K562 (cell line): Measurements from ENCODE around the gene NRG3.

Experiments used
- CHD2 ChIP-seq: IDR thresholded peaks from 2 replicates; pipeline ENCODE4 v1.6.1; 2011; ENCODE audit warnings: low read depth, low read length
- EP300 ChIP-seq: IDR thresholded peaks from 2 replicates; pipeline ENCODE4 v1.6.1; 2012; ENCODE audit warnings: low read length, improper control_type of control experiment
- FOXA1 ChIP-seq: fragments of 450-650 bp; IDR thresholded peaks from 2 replicates; pipeline ENCODE4 v1.6.1; 2016; ENCODE audit warnings: mild to moderate bottlenecking, borderline replicate concordance
- FOXP1 ChIP-seq: sonication (generic); formaldehyde crosslinking; IDR thresholded peaks from 2 replicates; pipeline ENCODE4 v1.8.0; 2022; ENCODE audit warnings: mild to moderate bottlenecking, missing genetic modification reagents
- NRF1 ChIP-seq, 2 experiments: fragments of 450-650 bp; IDR thresholded peaks in 1 of 2; conservative IDR thresholded peaks in 1 of 2; 2 replicates each; pipeline ENCODE4 v1.6.1; 2014; ENCODE audit warnings: mild to moderate bottlenecking in 2 of 2
- RBM17 ChIP-seq: fragments of 200-400 bp; formaldehyde crosslinking; IDR thresholded peaks from 2 replicates; pipeline ENCODE4 v1.6.1; 2017; ENCODE audit warnings: low read depth, mild to moderate bottlenecking, low read length, borderline replicate concordance
- SMAD1 ChIP-seq: fragments of 150-350 bp; IDR thresholded peaks from 2 replicates; pipeline ENCODE4 v1.6.1; 2014; ENCODE audit warnings: low read length, low read depth; ENCODE audit not compliant: partially characterized antibody
- SP1 ChIP-seq: sonication (generic); formaldehyde crosslinking; IDR thresholded peaks from 2 replicates; pipeline ENCODE4 v1.8.1; 2022; ENCODE audit warnings: mild to moderate bottlenecking, missing genetic modification reagents
- ZFX ChIP-seq: sonication (generic); formaldehyde crosslinking; IDR thresholded peaks from 2 replicates; pipeline ENCODE4 v1.8.0; 2022; ENCODE audit warnings: mild to moderate bottlenecking, missing genetic modification reagents, moderate library complexity
- ZNF316 ChIP-seq: fragments of 450-650 bp; IDR thresholded peaks from 2 replicates; pipeline ENCODE4 v1.6.1; 2016
- TF ChIP-seq, protein P1 (sequence below): fragments of 250-450 bp; sonication (Bioruptor Pico); IDR thresholded peaks from 2 replicates; pipeline ENCODE4 v1.9.0; 2021; ENCODE audit warnings: mild to moderate bottlenecking, inconsistent platforms
- TF ChIP-seq, protein P2 (sequence below): sonication (generic); formaldehyde crosslinking; IDR thresholded peaks from 2 replicates; pipeline ENCODE4 v1.8.0; 2022; ENCODE audit warnings: missing genetic modification reagents, mild to moderate bottlenecking, borderline replicate concordance
- TF ChIP-seq, protein P3 (sequence below), 3 experiments: IDR thresholded peaks in 2 of 3; conservative IDR thresholded peaks in 1 of 3; 2 replicates each; pipeline ENCODE4 v1.5.1; 2011 to 2012; ENCODE audit warnings: low read length in 3 of 3, mild to moderate bottlenecking in 3 of 3, control low read depth in 2 of 3, improper control_type of control experiment in 1 of 3, inconsistent platforms in 1 of 3, low read depth in 1 of 3, mixed read lengths in 1 of 3, moderate library complexity in 1 of 3; ENCODE audit not compliant: insufficient read depth in 2 of 3

DNA sequence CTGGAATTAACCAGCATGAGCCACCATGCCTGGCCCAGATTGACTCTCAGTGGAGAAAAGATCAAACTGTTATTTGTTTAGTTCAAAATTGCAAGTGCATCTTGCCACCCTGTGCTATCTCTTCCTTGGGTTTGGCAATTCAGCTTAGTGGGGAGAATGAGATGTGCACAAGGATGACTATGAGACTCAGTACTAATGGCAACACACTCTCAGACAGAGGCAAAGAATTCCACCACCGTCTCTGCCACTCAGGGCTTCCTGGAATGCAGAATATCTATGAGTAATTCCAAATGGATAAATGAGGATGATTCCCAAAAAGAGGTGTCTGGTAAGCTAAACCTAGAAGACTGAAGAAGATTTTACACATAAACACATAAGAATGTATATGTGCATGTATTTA, 525.8 kb downstream of the NRG3 start:
- no peak for TF ChIP-seq FOXA1
- no peak for TF ChIP-seq SMAD1
- TF ChIP-seq ZNF316, result no peak
- TF ChIP-seq ZFX, result no peak
- TF ChIP-seq, protein P1, sequence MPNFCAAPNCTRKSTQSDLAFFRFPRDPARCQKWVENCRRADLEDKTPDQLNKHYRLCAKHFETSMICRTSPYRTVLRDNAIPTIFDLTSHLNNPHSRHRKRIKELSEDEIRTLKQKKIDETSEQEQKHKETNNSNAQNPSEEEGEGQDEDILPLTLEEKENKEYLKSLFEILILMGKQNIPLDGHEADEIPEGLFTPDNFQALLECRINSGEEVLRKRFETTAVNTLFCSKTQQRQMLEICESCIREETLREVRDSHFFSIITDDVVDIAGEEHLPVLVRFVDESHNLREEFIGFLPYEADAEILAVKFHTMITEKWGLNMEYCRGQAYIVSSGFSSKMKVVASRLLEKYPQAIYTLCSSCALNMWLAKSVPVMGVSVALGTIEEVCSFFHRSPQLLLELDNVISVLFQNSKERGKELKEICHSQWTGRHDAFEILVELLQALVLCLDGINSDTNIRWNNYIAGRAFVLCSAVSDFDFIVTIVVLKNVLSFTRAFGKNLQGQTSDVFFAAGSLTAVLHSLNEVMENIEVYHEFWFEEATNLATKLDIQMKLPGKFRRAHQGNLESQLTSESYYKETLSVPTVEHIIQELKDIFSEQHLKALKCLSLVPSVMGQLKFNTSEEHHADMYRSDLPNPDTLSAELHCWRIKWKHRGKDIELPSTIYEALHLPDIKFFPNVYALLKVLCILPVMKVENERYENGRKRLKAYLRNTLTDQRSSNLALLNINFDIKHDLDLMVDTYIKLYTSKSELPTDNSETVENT, result no peak
- TF ChIP-seq, protein P2, sequence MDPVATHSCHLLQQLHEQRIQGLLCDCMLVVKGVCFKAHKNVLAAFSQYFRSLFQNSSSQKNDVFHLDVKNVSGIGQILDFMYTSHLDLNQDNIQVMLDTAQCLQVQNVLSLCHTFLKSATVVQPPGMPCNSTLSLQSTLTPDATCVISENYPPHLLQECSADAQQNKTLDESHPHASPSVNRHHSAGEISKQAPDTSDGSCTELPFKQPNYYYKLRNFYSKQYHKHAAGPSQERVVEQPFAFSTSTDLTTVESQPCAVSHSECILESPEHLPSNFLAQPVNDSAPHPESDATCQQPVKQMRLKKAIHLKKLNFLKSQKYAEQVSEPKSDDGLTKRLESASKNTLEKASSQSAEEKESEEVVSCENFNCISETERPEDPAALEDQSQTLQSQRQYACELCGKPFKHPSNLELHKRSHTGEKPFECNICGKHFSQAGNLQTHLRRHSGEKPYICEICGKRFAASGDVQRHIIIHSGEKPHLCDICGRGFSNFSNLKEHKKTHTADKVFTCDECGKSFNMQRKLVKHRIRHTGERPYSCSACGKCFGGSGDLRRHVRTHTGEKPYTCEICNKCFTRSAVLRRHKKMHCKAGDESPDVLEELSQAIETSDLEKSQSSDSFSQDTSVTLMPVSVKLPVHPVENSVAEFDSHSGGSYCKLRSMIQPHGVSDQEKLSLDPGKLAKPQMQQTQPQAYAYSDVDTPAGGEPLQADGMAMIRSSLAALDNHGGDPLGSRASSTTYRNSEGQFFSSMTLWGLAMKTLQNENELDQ (CRISPR knock-in tag), result no peak
- TF ChIP-seq FOXP1 (CRISPR knock-in tag), result no peak
- TF ChIP-seq EP300, result no peak
- TF ChIP-seq, protein P3, sequence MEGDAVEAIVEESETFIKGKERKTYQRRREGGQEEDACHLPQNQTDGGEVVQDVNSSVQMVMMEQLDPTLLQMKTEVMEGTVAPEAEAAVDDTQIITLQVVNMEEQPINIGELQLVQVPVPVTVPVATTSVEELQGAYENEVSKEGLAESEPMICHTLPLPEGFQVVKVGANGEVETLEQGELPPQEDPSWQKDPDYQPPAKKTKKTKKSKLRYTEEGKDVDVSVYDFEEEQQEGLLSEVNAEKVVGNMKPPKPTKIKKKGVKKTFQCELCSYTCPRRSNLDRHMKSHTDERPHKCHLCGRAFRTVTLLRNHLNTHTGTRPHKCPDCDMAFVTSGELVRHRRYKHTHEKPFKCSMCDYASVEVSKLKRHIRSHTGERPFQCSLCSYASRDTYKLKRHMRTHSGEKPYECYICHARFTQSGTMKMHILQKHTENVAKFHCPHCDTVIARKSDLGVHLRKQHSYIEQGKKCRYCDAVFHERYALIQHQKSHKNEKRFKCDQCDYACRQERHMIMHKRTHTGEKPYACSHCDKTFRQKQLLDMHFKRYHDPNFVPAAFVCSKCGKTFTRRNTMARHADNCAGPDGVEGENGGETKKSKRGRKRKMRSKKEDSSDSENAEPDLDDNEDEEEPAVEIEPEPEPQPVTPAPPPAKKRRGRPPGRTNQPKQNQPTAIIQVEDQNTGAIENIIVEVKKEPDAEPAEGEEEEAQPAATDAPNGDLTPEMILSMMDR (IDR thresholded peaks at IDR 0.05 in 2 of 3, conservative IDR thresholded peaks at IDR 0.05 in 1 of 3; ENCODE audit: insufficient read depth in 2 of 3, low read depth in 1 of 3, low read length in 3 of 3), result no peak
- no peak for TF ChIP-seq RBM17
- TF ChIP-seq CHD2, result no peak
- TF ChIP-seq SP1 (CRISPR knock-in tag), result no peak
- no peak for TF ChIP-seq NRF1 (conservative IDR thresholded peaks at IDR 0.05 in 1 of 2, IDR thresholded peaks at IDR 0.05 in 1 of 2)
